Hepatocyte (in vitro differentiated cells): ENCODE measurements around the gene GDNF. TPM values are rescaled to one million over a fixed set of nuclear protein-coding genes. Genes with fewer than 3 reads are reported as not detected.

Experiments used
- DNase-seq: peaks from one replicate; pipeline ENCODE4 v3.0.0-alpha.2; 2016; ENCODE audit warnings: low spot score
- H2AFZ ChIP-seq: fragments of 200-600 bp; sonication (generic); 2 replicates; pipeline ENCODE4 v1.6.0; 2016; ENCODE audit warnings: antibody characterized with exemption, mild to moderate bottlenecking
- H3K27ac ChIP-seq: fragments of 200-600 bp; sonication (generic); 2 replicates; pipeline ENCODE4 v1.5.1; 2016; ENCODE audit warnings: mild to moderate bottlenecking
- H3K27me3 ChIP-seq: fragments of 200-600 bp; sonication (generic); 2 replicates; pipeline ENCODE4 v1.6.1; 2016
- H3K36me3 ChIP-seq: fragments of 200-600 bp; sonication (generic); replicated peaks from 2 replicates; pipeline ENCODE4 v1.5.1; 2016; ENCODE audit warnings: low read depth; ENCODE audit not compliant: insufficient read depth
- H3K4me1 ChIP-seq: fragments of 200-600 bp; sonication (generic); 2 replicates; pipeline ENCODE4 v1.5.1; 2016; ENCODE audit warnings: mild to moderate bottlenecking, moderate library complexity; ENCODE audit not compliant: insufficient read depth
- H3K4me2 ChIP-seq: fragments of 200-600 bp; sonication (generic); 2 replicates; pipeline ENCODE4 v1.6.0; 2016
- H3K4me3 ChIP-seq: fragments of 200-600 bp; sonication (generic); 2 replicates; pipeline ENCODE4 v1.5.1; 2016; ENCODE audit warnings: mild to moderate bottlenecking
- H3K79me2 ChIP-seq: fragments of 200-600 bp; sonication (generic); 2 replicates; pipeline ENCODE4 v1.6.0; 2017; ENCODE audit warnings: mild to moderate bottlenecking
- H3K9me2 ChIP-seq: fragments of 200-600 bp; sonication (generic); replicated peaks from 2 replicates; pipeline ENCODE4 v1.6.0; 2017; ENCODE audit warnings: mild to moderate bottlenecking; ENCODE audit not compliant: insufficient read depth
- H3K9me3 ChIP-seq: fragments of 200-600 bp; sonication (generic); 2 replicates; pipeline ENCODE4 v1.5.1; 2016; ENCODE audit warnings: low read depth, mild to moderate bottlenecking
- H4K20me1 ChIP-seq: fragments of 200-600 bp; sonication (generic); 2 replicates; pipeline ENCODE4 v1.6.0; 2016; ENCODE audit warnings: mild to moderate bottlenecking; ENCODE audit not compliant: insufficient read depth, poor library complexity, severe bottlenecking
- EZH2 ChIP-seq: fragments of 200-600 bp; sonication (generic); IDR thresholded peaks from 2 replicates; pipeline ENCODE4 v1.6.1; 2016; ENCODE audit warnings: antibody characterized with exemption, mild to moderate bottlenecking, borderline replicate concordance
- EZH2phosphoT487 ChIP-seq: fragments of 200-600 bp; sonication (generic); IDR thresholded peaks from one replicate; pipeline ENCODE4 v1.6.1; 2018; ENCODE audit warnings: antibody characterized with exemption, mild to moderate bottlenecking, low read depth, moderate library complexity; ENCODE audit not compliant: unreplicated experiment, severe bottlenecking
- WGBS: methylation state at CpG from one replicate; pipeline ENCODE4 v1.1.6; 2016; ENCODE audit warnings: low lambda C conversion rate; ENCODE audit errors: missing lambda C conversion rate; 5-methylcytosine and 5-hydroxymethylcytosine counted together
- polyA plus RNA-seq: library from polyadenylated mRNA; unstranded; fragments of >200 nt; fragmentation: Nextera tagmentation; extraction: Ambion mirVana; gene quantifications from 2 replicates; pipeline ENCODE4 v1.2.1, GENCODE V29; 2016
- total RNA-seq: library from RNA; depleted of rRNA; stranded (reverse); fragments of >200 nt; gene quantifications from 2 replicates; pipeline ENCODE4 v1.2.3, GENCODE V29; 2014
- TF ChIP-seq, protein P1 (sequence below): fragments of 200-600 bp; sonication (generic); IDR thresholded peaks from 2 replicates; pipeline ENCODE4 v1.5.1; 2016; ENCODE audit warnings: antibody characterized with exemption, mild to moderate bottlenecking; ENCODE audit not compliant: poor library complexity

GDNF gene
- total and polyA plus RNA-seq, 2 experiments from 2014 or later, result 0.19 to 1.1 TPM

DNA sequence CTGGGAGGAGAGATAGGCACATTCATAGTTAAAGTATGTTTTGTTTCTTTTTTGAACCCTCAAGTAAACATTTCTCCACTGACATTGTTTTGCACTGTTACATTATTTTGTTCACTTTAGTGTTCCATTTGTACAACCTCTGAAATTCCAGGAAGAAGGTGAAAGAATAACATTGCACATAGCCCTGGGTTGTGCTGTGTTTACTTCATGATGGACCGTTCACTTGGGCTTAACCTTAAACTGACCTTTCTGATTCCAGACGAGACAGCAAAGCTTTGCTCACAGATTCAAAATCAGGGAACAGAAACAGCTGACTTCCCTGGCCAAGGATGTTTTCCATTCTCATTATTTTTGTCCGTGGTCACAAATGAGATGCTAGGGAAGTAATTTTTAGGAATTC is 42.8 kb upstream of the GDNF start:
- 13% methylated on average over 3 of the region's 3 CpGs for WGBS
- no peak for DNase-seq
- TF ChIP-seq EZH2phosphoT487, result no peak
- Histone ChIP-seq H3K4me3 (no peak overlapping the region), H4K20me1 (no peaks in the 10 kb centered on the region), H3K9me2 (no peaks in the 10 kb centered on the region), H3K4me2 (no peak overlapping the region), H2AFZ (no peak overlapping the region), H3K27ac (no peak overlapping the region), H3K9me3 (no peaks in the 10 kb centered on the region), H3K27me3 (no peaks in the 10 kb centered on the region), H3K79me2 (no peaks in the 10 kb centered on the region), H3K4me1 (no peaks in the 10 kb centered on the region), H3K36me3 (no peaks in the 10 kb centered on the region)

DNA sequence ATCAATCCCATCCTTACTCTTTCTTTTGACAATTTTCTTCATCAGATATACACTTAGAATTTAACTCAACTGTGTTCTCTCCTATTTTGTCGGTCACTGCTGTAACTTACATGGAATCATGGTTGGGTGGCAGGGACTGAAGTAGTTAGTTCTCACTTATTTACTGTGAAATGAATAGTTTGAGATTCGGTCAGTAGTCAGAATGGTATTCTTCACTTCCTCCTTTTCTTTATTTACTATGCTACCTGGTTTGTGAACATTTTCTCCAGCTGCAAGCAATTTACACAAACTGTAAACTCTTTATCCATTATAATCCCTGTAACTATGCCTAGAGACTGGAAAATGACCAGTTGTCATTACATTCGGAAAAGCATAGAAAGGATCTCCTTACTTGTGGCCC is 41.5 kb upstream of the GDNF start:
- H3K4me1 ChIP-seq, result no peaks in the 10 kb centered on the region
- 81% methylated on average over 3 of the region's 3 CpGs for WGBS
- H3K79me2 ChIP-seq, result no peaks in the 10 kb centered on the region
- H3K27ac ChIP-seq, result no peak overlapping the region
- H3K9me3 ChIP-seq, result no peaks in the 10 kb centered on the region
- no peaks in the 10 kb centered on the region for H3K36me3 ChIP-seq
- no peak for DNase-seq
- H2AFZ ChIP-seq, result no peak overlapping the region
- TF ChIP-seq EZH2phosphoT487 (no peak), EZH2 (no peak)
- TF ChIP-seq, protein P1, sequence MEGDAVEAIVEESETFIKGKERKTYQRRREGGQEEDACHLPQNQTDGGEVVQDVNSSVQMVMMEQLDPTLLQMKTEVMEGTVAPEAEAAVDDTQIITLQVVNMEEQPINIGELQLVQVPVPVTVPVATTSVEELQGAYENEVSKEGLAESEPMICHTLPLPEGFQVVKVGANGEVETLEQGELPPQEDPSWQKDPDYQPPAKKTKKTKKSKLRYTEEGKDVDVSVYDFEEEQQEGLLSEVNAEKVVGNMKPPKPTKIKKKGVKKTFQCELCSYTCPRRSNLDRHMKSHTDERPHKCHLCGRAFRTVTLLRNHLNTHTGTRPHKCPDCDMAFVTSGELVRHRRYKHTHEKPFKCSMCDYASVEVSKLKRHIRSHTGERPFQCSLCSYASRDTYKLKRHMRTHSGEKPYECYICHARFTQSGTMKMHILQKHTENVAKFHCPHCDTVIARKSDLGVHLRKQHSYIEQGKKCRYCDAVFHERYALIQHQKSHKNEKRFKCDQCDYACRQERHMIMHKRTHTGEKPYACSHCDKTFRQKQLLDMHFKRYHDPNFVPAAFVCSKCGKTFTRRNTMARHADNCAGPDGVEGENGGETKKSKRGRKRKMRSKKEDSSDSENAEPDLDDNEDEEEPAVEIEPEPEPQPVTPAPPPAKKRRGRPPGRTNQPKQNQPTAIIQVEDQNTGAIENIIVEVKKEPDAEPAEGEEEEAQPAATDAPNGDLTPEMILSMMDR, result no peak
- H4K20me1 ChIP-seq, result no peaks in the 10 kb centered on the region
- no peaks in the 10 kb centered on the region for H3K9me2 ChIP-seq
- H3K4me3 ChIP-seq, result no peak overlapping the region
- H3K27me3 ChIP-seq, result no peaks in the 10 kb centered on the region
- H3K4me2 ChIP-seq, result no peak overlapping the region

DNA sequence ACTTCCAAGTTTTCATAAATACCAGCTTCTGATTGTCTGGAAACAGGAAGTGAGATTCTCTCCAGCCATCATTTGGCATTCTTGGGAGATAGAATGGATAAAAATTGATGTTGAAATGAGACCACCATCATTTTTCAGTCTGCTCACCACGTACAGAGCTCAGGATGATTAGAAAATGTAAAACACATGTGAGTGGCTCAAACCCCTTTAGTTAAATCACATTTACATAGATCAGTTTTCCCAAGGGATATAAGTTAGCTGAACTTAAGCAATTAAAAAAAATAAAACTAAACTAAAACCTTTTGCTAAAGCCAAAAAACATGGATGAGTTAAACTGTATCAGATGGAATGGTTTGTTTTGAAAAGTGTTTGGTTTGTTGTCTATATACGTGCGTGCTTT is 37.1 kb upstream of the GDNF start:
- Histone ChIP-seq H3K4me3 (no peak overlapping the region), H3K27me3 (no peaks in the 10 kb centered on the region), H3K79me2 (no peaks in the 10 kb centered on the region), H3K36me3 (no peaks in the 10 kb centered on the region), H2AFZ (no peak overlapping the region), H3K9me3 (no peaks in the 10 kb centered on the region), H3K9me2 (no peaks in the 10 kb centered on the region), H3K27ac (no peak overlapping the region), H4K20me1 (no peaks in the 10 kb centered on the region), H3K4me1 (no peaks in the 10 kb centered on the region), H3K4me2 (no peak overlapping the region)
- TF ChIP-seq EZH2 (no peak), EZH2phosphoT487 (no peak)
- TF ChIP-seq, protein P1, result no peak
- no peak for DNase-seq
- 55% methylated on average over 3 of the region's 3 CpGs for WGBS

DNA sequence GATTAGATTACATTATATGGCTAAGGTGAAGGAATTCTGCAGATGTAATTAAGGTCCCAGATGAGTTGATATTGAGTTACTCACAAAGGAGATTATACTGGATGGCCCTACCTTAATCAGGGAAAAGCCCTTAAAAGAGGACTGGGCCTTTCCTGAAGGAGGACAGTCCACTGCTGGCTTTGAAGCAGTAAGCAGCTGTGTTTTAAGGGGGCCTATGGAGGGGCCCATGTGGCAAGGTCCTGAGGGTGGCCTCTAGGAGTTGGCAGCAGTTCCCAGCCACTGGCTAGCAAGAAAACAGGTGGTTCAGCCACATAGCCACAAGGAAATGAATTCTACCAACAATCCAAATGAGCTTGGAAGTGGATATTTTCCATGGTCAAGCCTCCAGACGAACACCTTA is 36.4 kb upstream of the GDNF start:
- no peaks in the 10 kb centered on the region for H3K79me2 ChIP-seq
- no peak overlapping the region for H3K4me2 ChIP-seq
- H4K20me1 ChIP-seq, result no peaks in the 10 kb centered on the region
- no peaks in the 10 kb centered on the region for H3K9me3 ChIP-seq
- no peak for DNase-seq
- H3K4me3 ChIP-seq, result no peak overlapping the region
- no peaks in the 10 kb centered on the region for H3K9me2 ChIP-seq
- WGBS, result 89% methylated on average over 1 of the region's 1 CpG
- TF ChIP-seq EZH2 (no peak), EZH2phosphoT487 (no peak)
- TF ChIP-seq, protein P1, result no peak
- no peak overlapping the region for H2AFZ ChIP-seq
- H3K36me3 ChIP-seq, result no peaks in the 10 kb centered on the region
- H3K27ac ChIP-seq, result no peak overlapping the region
- no peaks in the 10 kb centered on the region for H3K27me3 ChIP-seq
- no peaks in the 10 kb centered on the region for H3K4me1 ChIP-seq
